Measurements from ENCODE around the gene RBM17. TPM values are rescaled to one million over a fixed set of nuclear protein-coding genes. Genes with fewer than 3 reads are reported as not detected.
"Not testable (repeated sequence)": the region's sequence is repeated elsewhere in the genome, so short reads cannot be mapped to it uniquely, and the experiment has no call there.

The RBM17 gene
- polyA plus RNA-seq, 1 donor, result 104 TPM

DNA sequence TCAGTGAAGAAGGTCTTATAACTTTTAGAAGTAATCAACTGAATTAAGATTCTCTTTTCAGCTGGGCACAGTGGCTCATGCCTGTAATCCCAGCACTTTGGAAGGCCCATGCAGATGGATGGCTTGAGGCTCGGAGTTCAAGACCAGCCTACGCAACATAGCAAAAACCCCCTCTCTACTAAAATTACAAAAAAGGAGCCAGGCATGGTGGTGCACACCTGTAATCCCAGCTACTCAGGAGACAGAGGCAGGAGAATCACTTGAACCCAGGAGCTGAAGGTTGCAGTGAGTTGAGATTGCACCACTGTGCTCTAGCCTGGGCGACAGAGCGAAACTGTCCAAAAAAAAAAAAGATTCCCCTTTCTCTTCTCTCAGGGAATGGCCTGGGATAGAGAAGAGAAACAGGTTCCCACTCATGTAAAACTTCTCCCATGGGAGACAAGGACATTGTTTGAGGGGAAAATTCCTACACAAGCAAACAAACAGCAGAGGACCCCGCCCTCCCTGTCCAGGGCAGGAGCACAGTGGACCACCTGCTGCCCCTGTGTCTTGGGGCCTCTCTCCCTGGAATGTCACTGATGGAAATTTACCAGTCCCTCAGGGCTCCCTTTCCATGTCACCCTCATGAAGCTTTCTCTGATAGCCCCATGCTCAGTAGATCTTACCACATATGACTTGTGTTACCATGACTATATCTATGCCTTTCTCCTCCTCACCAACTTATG lies 32.3 kb upstream of the RBM17 start:
- no peak for DNase-seq (ENCODE audit: low read depth)

DNA sequence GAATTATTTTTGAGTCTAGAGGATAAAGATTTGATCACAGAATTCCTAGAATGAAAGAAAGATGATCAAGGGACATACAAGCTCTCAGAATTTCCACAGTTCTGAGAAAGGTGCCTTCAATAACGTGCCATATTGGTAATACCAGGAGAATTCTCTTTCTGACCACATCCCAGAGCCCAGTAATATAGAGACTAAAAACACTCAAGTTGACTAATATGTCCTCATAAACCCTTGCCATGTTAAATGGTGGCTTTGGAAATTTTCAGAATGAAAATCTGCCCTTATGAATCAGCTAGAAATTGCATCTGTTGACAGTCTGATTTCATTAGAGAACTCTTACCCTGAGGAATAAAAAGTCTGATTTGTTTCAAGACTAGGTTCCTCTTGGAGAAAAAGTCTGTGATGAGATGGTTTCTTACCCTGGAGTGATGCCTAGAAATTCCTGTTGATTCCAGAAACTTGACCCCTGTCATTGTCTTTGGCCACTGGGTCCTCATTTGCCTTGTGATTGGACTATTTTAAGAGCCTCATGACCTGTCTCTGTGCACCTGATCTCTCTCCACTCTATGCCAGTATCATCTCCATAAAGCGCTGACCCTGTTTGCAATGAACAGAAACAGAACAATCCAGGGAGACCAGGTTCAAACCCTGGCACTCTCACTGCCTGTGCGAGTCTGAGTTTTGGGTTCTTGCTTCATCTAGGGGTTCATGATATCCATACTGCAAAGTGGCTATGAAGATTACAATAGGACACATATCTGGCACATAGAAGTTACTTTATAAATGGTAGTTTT lies 30.0 kb upstream of the RBM17 start:
- DNase-seq (ENCODE audit: low read depth), result no peak

- DNase-seq (ENCODE audit: low read depth), result no peak
These were observed 29.3 kb upstream of the RBM17 start for GRCh38 chr10:6059506-6059905.

DNA sequence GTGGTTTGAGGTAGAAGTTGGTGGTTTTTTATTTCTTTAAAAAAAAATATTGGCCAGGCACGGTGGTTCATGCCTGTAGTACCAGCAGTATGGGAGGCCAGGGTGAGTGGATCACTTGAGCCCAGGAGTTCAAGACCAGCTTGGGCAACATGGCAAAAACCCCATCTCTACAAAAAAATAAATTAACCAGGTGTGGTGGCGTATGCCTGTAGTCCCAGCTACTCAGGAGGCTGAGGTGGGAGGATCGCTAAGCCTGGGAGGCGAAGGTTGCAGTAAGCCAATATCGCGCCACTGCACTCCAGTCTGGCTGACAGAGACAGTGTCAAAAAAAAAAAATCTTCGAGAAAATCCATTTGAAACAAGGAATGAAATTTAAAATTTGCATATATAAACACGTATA lies 27.8 kb upstream of the RBM17 start:
- DNase-seq (ENCODE audit: low read depth), result no peak

DNA sequence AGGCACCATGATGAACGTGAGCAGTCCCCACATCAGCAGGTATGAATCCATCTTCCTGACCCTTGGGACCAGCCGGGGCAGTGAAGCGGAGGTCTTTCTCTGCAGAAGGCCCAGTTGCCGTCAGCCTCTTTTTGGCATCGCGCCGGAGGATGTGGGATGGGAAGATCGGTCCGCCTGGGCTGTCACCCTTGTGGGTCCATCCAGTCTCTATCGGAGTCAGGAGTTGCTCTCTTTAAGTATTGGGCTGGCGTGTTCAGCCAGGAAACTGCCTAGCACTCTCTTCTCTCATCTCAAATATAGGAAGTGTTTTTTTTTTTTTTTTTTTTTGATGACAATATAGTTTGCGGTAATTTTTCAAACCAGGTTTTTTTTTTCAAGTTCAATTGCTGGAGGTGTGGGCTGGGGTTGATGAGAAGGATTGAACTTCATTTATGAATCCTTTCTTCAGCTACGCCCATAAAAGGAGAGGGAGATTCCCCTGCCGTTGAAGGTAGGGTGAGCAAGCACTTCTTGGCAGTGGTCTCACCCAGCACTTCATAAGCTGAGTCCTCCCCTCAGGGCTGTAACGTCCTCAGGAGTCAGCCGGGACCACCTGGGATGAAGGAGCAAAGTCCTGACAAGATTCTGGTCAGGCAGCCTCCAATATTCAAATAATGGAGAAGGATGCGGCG lies 26.6 kb upstream of the RBM17 start, which contains the start of gene IL2RA:
IL2RA (minus strand) TSS at position 267 of the 671 bp plus-strand sequence; CDS start at position 51, 216 bp downstream.
- DNase-seq (ENCODE audit: low read depth), result no peak

DNA sequence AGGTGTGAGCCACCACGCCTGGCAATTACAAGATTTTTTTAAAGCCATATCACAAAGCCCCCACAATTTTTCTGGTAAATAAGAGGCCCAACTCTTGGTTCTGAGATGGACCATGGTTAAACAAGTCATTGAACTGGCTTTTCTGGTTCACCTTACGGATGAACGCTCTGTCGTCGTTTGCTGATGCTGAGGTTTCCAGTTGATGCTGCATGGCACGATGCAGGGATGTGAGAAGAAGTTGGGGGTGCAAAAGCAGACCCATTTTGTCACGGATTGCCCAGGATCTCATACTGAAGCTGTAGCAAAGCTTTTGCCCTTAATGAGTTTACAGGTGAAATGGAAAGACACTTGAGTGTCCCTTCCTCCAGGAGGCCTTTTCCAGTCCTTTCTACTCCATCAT lies 24.7 kb upstream of the RBM17 start:
- no peak for DNase-seq (ENCODE audit: low read depth)

- DNase-seq (ENCODE audit: low read depth), result not testable (repeated sequence)
These were observed 24.1 kb upstream of the RBM17 start for GRCh38 chr10:6064726-6065125.

GRCh38 chr10:6065406-6065805 lies 23.4 kb upstream of the RBM17 start:
- DNase-seq (ENCODE audit: low read depth), result no peak

DNA sequence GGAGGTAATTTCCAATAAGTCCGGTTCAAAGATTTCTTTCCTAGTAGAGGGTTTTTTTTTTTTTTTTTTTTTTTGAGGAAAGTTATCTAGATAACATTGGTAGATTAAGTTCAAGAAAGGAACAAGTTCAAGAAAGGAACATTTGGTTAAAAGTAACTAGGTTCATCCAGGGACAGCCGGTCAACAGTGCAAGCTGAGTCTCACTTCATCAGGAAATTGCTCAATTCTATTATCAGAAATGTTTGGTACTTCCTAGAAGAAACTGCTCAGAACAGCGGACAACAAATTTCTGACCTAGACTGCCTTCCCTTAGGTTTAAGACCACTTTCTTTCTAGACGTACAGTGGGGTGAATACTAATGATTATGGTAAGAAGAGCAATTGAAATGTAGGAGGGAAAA lies 23.0 kb upstream of the RBM17 start:
- no peak for DNase-seq (ENCODE audit: low read depth)

DNA sequence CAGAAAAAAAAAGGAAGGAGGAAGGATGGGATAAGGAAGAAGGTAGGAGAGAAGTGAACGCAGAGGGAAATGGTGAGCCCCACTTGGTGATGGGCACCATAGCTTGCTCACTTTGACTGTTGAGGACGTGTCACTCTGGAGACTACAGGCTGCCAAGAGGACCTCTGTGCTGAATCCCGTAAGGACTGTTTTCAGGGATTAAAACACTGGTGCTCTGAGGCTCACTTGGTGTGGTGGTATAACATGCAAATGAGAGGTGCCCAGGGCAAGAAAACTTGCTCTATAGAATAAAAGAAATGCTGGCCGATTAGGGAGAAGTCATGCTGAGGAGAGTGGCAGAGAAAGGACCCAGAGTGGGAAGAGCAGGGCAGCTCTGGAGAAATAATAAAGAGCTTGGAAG lies 21.4 kb upstream of the RBM17 start:
- no peak for DNase-seq (ENCODE audit: low read depth)

- no peak for DNase-seq (ENCODE audit: low read depth)
These were observed 20.8 kb upstream of the RBM17 start for GRCh38 chr10:6068006-6068405.

DNA sequence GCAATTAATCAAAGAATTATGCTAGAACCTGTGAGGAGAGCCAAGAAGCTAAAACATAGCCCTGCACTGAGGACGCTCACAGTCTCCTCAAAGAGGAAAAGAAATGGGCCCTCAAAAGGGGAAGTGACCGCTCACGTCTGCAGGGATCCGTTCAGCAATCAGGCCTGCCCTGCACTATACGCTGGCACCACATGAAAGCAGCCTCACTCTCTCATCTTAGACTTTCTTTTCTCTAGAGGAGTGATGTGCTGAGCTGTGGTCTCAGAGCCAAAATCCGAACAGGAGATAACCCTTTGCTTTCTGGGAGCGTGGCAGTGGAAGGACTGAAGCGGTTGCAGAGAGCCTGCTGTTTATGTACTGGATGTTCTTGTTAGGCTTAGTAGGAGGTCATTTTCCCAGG lies 20.4 kb upstream of the RBM17 start:
- DNase-seq (ENCODE audit: low read depth), result no peak

DNA sequence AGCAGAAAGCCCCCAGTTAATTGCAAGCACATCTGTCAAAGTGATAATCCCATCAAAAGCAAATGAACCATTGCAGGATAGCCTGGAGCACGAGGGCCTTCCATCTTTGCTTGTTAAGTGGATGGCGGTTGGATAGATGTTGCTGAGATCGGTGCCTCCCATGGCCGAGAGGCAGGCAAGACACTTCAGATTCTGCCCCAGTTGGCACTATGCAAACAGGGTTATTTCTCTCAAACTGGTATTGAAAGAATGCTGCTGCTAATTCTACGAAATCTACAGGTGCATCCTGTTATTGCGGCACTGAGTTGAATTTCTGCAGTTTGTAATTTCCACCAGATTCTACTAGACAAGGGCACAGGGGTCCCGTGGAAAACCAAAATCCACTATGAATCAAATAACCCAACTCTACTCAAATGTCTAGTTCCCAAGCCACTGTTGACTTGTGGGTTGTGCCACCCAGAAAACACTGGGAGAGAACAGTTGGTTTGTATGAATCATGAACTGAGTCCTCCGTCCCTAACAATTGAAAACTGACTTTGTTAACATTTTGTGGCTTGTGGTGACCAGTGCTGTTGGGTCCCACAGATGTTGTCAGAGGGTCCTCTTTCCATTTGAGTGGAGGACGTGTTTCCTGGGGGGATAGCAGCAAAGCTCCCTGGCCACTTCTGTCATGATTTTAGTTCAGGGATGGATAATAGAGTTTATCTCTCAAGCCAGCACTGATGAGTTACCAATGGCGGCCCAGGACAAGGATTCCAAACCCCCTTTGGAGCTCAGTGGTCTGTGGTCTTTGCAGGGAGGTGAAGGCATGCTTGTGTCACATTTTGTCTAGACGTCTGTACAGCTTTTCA lies 19.5 kb upstream of the RBM17 start:
- DNase-seq (ENCODE audit: low read depth), result no peak

GRCh38 chr10:6070660-6071059 lies 18.2 kb upstream of the RBM17 start:
- no peak for DNase-seq (ENCODE audit: low read depth)

DNA sequence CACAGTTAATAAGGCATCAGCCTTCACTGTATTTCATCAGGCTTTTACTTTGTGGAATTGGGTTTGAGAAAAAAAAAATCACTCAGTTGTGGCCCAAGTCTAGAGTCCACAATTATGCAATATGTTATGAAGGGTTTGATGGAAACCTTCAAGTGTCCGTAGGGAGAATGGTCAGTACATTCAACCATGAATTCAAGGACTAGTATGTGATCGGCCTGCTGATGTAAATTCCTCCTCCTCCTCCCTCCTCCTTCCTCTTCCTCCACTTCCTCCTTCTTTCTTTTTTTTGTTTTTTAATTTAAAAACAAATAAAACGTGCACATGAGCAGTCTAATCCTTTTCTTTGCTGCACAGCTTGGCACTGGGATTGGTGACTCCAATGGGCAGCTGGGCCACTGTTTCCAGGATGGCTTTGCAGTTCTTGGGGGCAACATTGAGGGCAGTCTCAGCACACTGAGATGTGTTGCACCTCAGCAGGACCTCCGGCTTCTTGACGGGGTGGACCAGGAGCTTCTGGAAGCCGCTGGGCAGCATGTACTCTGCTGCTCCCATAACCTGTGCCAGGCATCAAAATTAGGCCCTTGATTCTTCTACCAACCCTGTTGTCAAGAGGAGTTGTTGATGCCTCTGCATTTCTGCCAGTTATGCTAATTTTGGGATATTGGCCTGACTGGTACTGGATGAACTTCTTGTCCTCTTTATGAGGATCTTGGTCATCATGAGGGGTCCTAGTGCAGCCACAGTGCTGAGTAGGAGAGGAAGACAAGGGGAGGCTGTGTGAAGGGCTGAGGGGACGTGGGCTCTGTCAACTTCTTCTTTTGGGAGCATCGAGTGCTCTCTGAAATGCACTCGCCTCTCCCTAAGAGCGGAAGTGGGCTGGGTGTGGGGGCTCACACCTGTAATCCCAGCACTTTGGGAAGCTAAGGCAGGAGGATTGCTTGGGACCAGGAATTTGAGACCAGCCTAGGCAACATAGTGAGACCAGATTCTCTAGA lies 17.4 kb upstream of the RBM17 start:
- no peak for DNase-seq (ENCODE audit: low read depth)

DNA sequence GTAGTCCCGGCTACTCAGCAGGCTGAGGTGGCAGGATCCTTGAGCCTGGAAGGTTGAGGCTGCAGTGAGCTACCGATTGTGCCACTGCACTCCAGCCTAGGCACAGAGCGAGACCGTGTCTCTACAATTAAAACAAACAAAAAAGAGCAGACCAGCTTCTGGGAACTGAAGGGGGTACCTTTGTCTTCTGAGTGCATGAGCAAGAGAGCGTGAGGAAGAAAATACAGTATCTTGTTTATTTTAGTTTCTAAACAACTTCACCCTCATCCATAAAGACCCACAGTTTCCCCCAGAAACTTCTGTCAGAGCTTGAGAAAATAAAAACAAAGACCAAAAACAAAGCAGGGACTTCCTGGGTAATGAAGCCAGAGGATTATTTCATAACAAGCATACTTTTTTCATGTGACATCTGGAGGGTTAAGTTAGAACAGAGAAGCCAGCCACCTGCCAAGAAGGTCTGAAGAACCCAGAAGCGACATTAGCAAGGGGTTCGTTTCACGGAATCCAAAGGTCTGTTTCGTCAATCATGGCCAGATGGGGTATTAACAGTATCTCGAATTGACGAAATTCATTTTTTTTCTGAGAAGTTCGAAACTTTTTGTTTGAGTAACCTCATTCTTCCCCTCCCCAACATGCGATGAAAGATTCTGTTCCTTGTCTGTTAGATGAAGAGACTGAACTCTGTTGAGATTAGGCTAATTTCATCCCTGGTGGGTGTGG lies 16.5 kb upstream of the RBM17 start:
- DNase-seq (ENCODE audit: low read depth), result no peak

DNA sequence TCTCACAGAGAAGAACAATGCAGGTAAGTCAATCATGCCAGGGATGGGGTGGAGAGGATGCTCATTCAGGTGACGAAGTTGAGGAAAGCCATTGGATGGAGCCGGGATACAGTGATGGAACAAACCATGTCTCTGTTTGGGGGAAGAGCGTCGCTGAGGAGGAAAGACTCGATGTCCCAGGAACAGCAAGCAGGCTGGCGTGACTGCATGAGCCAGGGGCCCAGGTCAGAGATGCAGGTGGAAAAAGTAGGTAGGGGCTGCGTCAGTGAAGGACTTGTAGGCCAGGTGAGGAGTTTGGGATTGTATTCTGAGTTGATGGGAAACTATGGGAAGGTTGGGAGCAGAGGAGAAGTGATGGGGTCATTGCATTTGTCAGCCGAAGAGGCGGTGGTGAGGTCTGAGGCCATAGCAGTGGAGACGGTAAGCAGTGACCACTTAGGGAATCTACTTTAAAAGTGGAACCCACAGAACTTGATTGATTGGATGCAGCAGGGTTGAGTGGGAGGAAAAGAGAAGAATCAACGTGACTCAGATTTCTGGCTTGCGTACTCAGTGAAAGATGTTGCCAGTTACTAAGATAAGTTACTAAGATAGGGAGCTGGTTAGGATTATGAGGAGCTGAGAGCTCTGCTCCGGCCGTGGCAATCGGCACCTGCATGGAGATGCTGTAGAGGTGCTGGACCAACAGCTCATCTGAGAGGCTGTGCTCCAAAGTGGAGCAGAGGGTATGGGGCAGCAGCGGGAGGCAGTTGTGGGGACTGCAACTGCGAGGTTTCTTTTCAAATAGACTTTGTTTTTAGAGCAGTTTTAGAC lies 14.1 kb upstream of the RBM17 start:
- DNase-seq (ENCODE audit: low read depth), result no peak

GRCh38 chr10:6077071-6077675 lies 11.7 kb upstream of the RBM17 start:
- DNase-seq (ENCODE audit: low read depth), result no peak
